Endothelial cell of umbilical vein (primary cell): ENCODE results near the gene EFNA5. TPM values are rescaled to one million over a fixed set of nuclear protein-coding genes. Genes with fewer than 3 reads are reported as not detected.

Source experiments
- BruUV-seq: library from RNA; stranded (reverse); fragments of 400-500 nt; replicated peaks from 2 replicates; lab custom pipeline; 2021; lab: Mats Ljungman, UMichigan
- CTCF ChIA-PET: fragments of 300-600, 350-600 bp; sonication (Branson Sonifier 250); formaldehyde crosslinking; loops from one replicate; lab custom pipeline; 2021; ENCODE audit warnings: antibody characterized with exemption, inconsistent platforms; lab: Charles Lee
- POLR2A ChIA-PET: fragments of 300-600, 350-600 bp; sonication (Branson Sonifier 250); formaldehyde crosslinking; loops from one replicate; lab custom pipeline; 2021; ENCODE audit warnings: antibody characterized with exemption, inconsistent platforms; lab: Charles Lee
- DNase-seq: peaks from one replicate; pipeline ENCODE4 v3.0.0-alpha.2; 2011; ENCODE audit warnings: low read depth, low spot score
- FAIRE-seq: peaks from 2 replicates; lab custom pipeline; 2011; peaks lifted over from hg19 to GRCh38; lab: Jason Lieb, UNC
- H2AFZ ChIP-seq: 2 replicates; pipeline ENCODE4 v1.6.0; 2012; ENCODE audit warnings: low read depth, low read length, control low read depth, inconsistent platforms
- H3K27ac ChIP-seq: 2 replicates; pipeline ENCODE4 v1.5.1; 2011; ENCODE audit warnings: low read depth, mild to moderate bottlenecking, control low read depth, low read length, moderate library complexity; ENCODE audit not compliant: insufficient read depth
- H3K27me3 ChIP-seq, 2 experiments: 2 replicates each; pipeline versions ENCODE4 v1.6.0 to v1.6.1; 2011; ENCODE audit warnings: low read length in 2 of 2, mixed read lengths in 1 of 2; ENCODE audit not compliant: control insufficient read depth in 2 of 2, insufficient read depth in 2 of 2
- H3K36me3 ChIP-seq, 2 experiments: 2 replicates in 1 of 2; 3 replicates in 1 of 2; pipeline ENCODE4 v1.5.1; 2011; ENCODE audit warnings: low read length in 2 of 2, mild to moderate bottlenecking in 1 of 2, moderate library complexity in 1 of 2; ENCODE audit not compliant: control insufficient read depth in 2 of 2, insufficient read depth in 2 of 2; ENCODE audit errors: extremely low read depth in 1 of 2
- H3K4me1 ChIP-seq: 3 replicates; pipeline ENCODE4 v1.5.1; 2011; ENCODE audit warnings: mild to moderate bottlenecking, low read length; ENCODE audit not compliant: control insufficient read depth, insufficient read depth; ENCODE audit errors: extremely low read depth
- H3K4me2 ChIP-seq: 2 replicates; pipeline ENCODE4 v1.6.1; 2011; ENCODE audit warnings: low read length, control low read depth, mixed read lengths; ENCODE audit not compliant: insufficient read depth
- H3K4me3 ChIP-seq, 3 experiments: fragments of 200-600 bp in 1 of 3; sonication (generic), shearing (Covaris generic) in 1 of 3; replicated peaks in 1 of 3; 2 replicates each; pipeline ENCODE4 v1.5.1; 2011 to 2016; ENCODE audit warnings: control low read depth in 3 of 3, low read length in 3 of 3, mild to moderate bottlenecking in 2 of 3, inconsistent platforms in 1 of 3, low read depth in 1 of 3, moderate library complexity in 1 of 3; ENCODE audit not compliant: insufficient read depth in 1 of 3
- H3K79me2 ChIP-seq: 2 replicates; pipeline ENCODE4 v1.6.0; 2012; ENCODE audit warnings: low read length, inconsistent platforms; ENCODE audit not compliant: control insufficient read depth, insufficient read depth
- H3K9ac ChIP-seq: replicated peaks from 2 replicates; pipeline ENCODE3; 2011; ENCODE audit warnings: low read length, control low read depth; ENCODE audit not compliant: insufficient read depth; ENCODE audit errors: extremely low read depth
- H3K9me1 ChIP-seq: replicated peaks from 3 replicates; pipeline ENCODE4 v1.6.0; 2011; ENCODE audit warnings: mild to moderate bottlenecking, low read length; ENCODE audit not compliant: control insufficient read depth, insufficient read depth; ENCODE audit errors: extremely low read depth
- H3K9me3 ChIP-seq: replicated peaks from 2 replicates; pipeline ENCODE4 v1.5.1; 2012; ENCODE audit warnings: low read length, inconsistent platforms; ENCODE audit not compliant: control insufficient read depth, insufficient read depth
- H4K20me1 ChIP-seq: replicated peaks from 2 replicates; pipeline ENCODE3; 2011; ENCODE audit warnings: mild to moderate bottlenecking, low read length; ENCODE audit not compliant: control insufficient read depth, insufficient read depth; ENCODE audit errors: extremely low read depth
- EZH2 ChIP-seq: IDR thresholded peaks from 2 replicates; pipeline ENCODE4 v1.6.1; 2012; ENCODE audit warnings: borderline replicate concordance, low read depth, mild to moderate bottlenecking, moderate library complexity, low read length, inconsistent platforms; ENCODE audit not compliant: severe bottlenecking
- FOS ChIP-seq: IDR thresholded peaks from 2 replicates; pipeline ENCODE4 v1.6.1; 2011; ENCODE audit warnings: mild to moderate bottlenecking, low read length, moderate library complexity, borderline replicate concordance; ENCODE audit not compliant: insufficient read depth
- GATA2 ChIP-seq: IDR thresholded peaks from 2 replicates; pipeline ENCODE4 v1.7.0; 2011; ENCODE audit warnings: low read depth, mild to moderate bottlenecking, moderate library complexity, mixed read lengths, low read length; ENCODE audit not compliant: insufficient read length, insufficient read depth
- JUN ChIP-seq: IDR thresholded peaks from 2 replicates; pipeline ENCODE4 v1.6.1; 2011; ENCODE audit warnings: borderline replicate concordance, low read depth; ENCODE audit not compliant: insufficient read length, insufficient read depth
- MYC ChIP-seq: IDR thresholded peaks from one replicate; pipeline ENCODE4 v1.6.1; 2011; ENCODE audit warnings: mild to moderate bottlenecking, low read depth, low read length
- POLR2A ChIP-seq: IDR thresholded peaks from 2 replicates; pipeline ENCODE4 v1.6.1; 2012; ENCODE audit warnings: low read depth, mild to moderate bottlenecking, control low read depth, low read length
- POLR2AphosphoS5 ChIP-seq: IDR thresholded peaks from 2 replicates; pipeline ENCODE4 v1.6.1; 2012; ENCODE audit warnings: low read depth, mild to moderate bottlenecking, control low read depth, low read length, moderate library complexity; ENCODE audit not compliant: insufficient read depth
- dilution Hi-C: fragments of 300-500 bp; cut with MboI; formaldehyde crosslinking; loops from one replicate; pipeline ENCODE4 v1.15.0; 2019; ENCODE audit warnings: low sequenced_read_pairs; ENCODE audit not compliant: extremely low pct_ligation_motif_present
- intact Hi-C: fragments of 100-400 bp; cut with micrococcal nuclease; formaldehyde crosslinking; loops from one replicate; pipeline ENCODE4 v1.10.0; 2022
- polyA plus RNA-seq, 4 experiments: library from polyadenylated mRNA; depleted of rRNA in 3 of 4; stranded (reverse) in 3 of 4; unstranded in 1 of 4; fragments of >200 nt; gene quantifications; 2 replicates each; pipeline versions ENCODE4 v1.2.1 to v1.2.3, GENCODE V29; 2011 to 2012; ENCODE audit warnings: missing spikeins in 1 of 4
- total RNA-seq: library from RNA; stranded (reverse); gene quantifications from 2 replicates; pipeline ENCODE4 v1.2.3, GENCODE V29; 2021
- TF ChIP-seq, protein P1 (sequence below), 2 donors: IDR thresholded peaks; 1 replicate in 1 of 2; 2 replicates in 1 of 2; pipeline ENCODE4 v1.5.1; 2011; ENCODE audit warnings: low read length in 2 of 2, mild to moderate bottlenecking in 2 of 2, moderate library complexity in 2 of 2, control low read depth in 1 of 2, inconsistent platforms in 1 of 2, low read depth in 1 of 2; ENCODE audit not compliant: insufficient read depth in 1 of 2; ENCODE audit errors: extremely low read depth in 1 of 2
- TF ChIP-seq, protein P2 (sequence below): IDR thresholded peaks from 2 replicates; pipeline ENCODE4 v1.6.1; 2011; ENCODE audit not compliant: insufficient read depth, insufficient read length

The EFNA5 gene
- total and polyA plus RNA-seq, 2 donors (not counting 3 experiments of a cell fraction or from before 2014, with no cell fraction given): 13.6 to 22.1 TPM

DNA sequence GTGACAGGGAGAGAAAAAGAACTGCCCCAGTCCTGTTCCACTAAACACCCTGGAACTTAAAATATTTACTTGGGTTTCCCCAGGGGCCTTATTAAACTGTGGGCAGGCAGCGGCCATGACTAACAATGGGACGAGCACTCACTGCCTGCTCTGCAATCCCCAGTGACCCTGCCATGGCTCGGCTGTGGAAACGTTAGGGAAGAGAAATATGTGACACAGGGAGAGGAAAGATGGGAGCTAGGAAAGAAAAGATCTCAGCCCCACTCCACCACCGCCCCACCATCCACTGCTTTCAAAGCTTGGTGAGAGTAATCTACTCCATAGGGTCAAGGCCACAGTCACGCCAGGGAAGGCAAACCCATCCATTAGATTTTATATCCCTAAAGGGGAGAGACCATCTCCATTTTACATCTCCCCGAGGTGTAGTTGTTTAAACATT, 117.6 kb downstream of the EFNA5 start:
- no peaks in the 10 kb centered on the region for H3K9me3 ChIP-seq
- CTCF ChIA-PET: interaction anchor here (1.5 to 1.7 kb wide), 2 partner anchors 9 to 19 kb away, joined by 5 to 8 read pairs; no protein-coding TSS in a partner anchor
- intact Hi-C loops (no loop called here), dilution Hi-C loops (no loop called here)
- DNase-seq: no peak
- BruUV-seq: no TSS peak
- no peak overlapping the region for H3K27ac ChIP-seq
- no peak overlapping the region for H3K4me3 ChIP-seq
- no peaks in the 10 kb centered on the region for H4K20me1 ChIP-seq
- H2AFZ ChIP-seq: no peak overlapping the region
- no peak for TF ChIP-seq POLR2A
- TF ChIP-seq, protein P1, sequence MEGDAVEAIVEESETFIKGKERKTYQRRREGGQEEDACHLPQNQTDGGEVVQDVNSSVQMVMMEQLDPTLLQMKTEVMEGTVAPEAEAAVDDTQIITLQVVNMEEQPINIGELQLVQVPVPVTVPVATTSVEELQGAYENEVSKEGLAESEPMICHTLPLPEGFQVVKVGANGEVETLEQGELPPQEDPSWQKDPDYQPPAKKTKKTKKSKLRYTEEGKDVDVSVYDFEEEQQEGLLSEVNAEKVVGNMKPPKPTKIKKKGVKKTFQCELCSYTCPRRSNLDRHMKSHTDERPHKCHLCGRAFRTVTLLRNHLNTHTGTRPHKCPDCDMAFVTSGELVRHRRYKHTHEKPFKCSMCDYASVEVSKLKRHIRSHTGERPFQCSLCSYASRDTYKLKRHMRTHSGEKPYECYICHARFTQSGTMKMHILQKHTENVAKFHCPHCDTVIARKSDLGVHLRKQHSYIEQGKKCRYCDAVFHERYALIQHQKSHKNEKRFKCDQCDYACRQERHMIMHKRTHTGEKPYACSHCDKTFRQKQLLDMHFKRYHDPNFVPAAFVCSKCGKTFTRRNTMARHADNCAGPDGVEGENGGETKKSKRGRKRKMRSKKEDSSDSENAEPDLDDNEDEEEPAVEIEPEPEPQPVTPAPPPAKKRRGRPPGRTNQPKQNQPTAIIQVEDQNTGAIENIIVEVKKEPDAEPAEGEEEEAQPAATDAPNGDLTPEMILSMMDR (IDR thresholded peaks at IDR 0.05; ENCODE audit: extremely low read depth in 1 of 2, insufficient read depth in 1 of 2, low read depth in 1 of 2, low read length in 2 of 2): no peak
- no peak for TF ChIP-seq FOS
- TF ChIP-seq EZH2: no peak
- TF ChIP-seq JUN: no peak
- TF ChIP-seq, protein P2, sequence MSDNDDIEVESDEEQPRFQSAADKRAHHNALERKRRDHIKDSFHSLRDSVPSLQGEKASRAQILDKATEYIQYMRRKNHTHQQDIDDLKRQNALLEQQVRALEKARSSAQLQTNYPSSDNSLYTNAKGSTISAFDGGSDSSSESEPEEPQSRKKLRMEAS: no peak
- TF ChIP-seq MYC: no peak
- no peak for TF ChIP-seq POLR2AphosphoS5
- no peak for TF ChIP-seq GATA2
- no peaks in the 10 kb centered on the region for H3K27me3 ChIP-seq
- no peaks in the 10 kb centered on the region for H3K4me1 ChIP-seq
- no peaks in the 10 kb centered on the region for H3K9me1 ChIP-seq
- no peak overlapping the region for H3K9ac ChIP-seq
- POLR2A ChIA-PET: no interaction called here
- no peaks in the 10 kb centered on the region for H3K79me2 ChIP-seq
- H3K36me3 ChIP-seq: no peaks in the 10 kb centered on the region
- H3K4me2 ChIP-seq: no peak overlapping the region
- FAIRE-seq: no peak
